GM23338 (cell line): Measurements from ENCODE around the gene TTC39B. TPM values are rescaled to one million over a fixed set of nuclear protein-coding genes. Genes with fewer than 3 reads are reported as not detected.

Source experiments
- EZH2phosphoT487 ChIP-seq: fragments of 200-600 bp; sonication (generic); IDR thresholded peaks from one replicate; pipeline ENCODE4 v1.8.1; 2018; ENCODE audit warnings: antibody characterized with exemption; ENCODE audit not compliant: unreplicated experiment
- NANOG ChIP-seq: IDR thresholded peaks from 2 replicates; pipeline ENCODE4 v1.6.1; 2016; ENCODE audit warnings: antibody characterized with exemption, borderline replicate concordance
- POLR2AphosphoS5 ChIP-seq: IDR thresholded peaks from 2 replicates; pipeline ENCODE4 v1.6.1; 2016; ENCODE audit warnings: antibody characterized with exemption, low read depth
- polyA plus RNA-seq: library from polyadenylated mRNA; unstranded; fragments of >200 nt; fragmentation: Nextera tagmentation; extraction: Ambion mirVana; gene quantifications from 2 replicates; pipeline ENCODE4 v1.2.1, GENCODE V29; 2016
- total RNA-seq: library from RNA; depleted of rRNA; stranded (reverse); fragments of >200 nt; shearing (Covaris generic); gene quantifications from 2 replicates; pipeline ENCODE4 v1.2.3, GENCODE V29; 2014
- TF ChIP-seq, protein P1 (sequence below): fragments of 250-450 bp; sonication (Bioruptor Pico); IDR thresholded peaks from 2 replicates; pipeline ENCODE4 v1.5.0; 2020; ENCODE audit warnings: mild to moderate bottlenecking, moderate library complexity
- TF ChIP-seq, protein P2 (sequence below), 2 experiments: fragments of 200-600 bp in 1 of 2; sonication (generic) in 1 of 2; conservative IDR thresholded peaks; 2 replicates each; pipeline versions ENCODE4 v1.5.1 to v1.6.1; 2016 to 2017; ENCODE audit warnings: antibody characterized with exemption in 2 of 2, low read depth in 2 of 2, mild to moderate bottlenecking in 2 of 2, moderate library complexity in 1 of 2
- TF ChIP-seq, protein P3 (sequence below): IDR thresholded peaks from one replicate; pipeline ENCODE4 v1.6.1; 2018; ENCODE audit warnings: antibody characterized with exemption; ENCODE audit not compliant: unreplicated experiment

The TTC39B gene
- total and polyA plus RNA-seq, 2 experiments from 2014 or later, result 2.8 to 11.1 TPM

DNA sequence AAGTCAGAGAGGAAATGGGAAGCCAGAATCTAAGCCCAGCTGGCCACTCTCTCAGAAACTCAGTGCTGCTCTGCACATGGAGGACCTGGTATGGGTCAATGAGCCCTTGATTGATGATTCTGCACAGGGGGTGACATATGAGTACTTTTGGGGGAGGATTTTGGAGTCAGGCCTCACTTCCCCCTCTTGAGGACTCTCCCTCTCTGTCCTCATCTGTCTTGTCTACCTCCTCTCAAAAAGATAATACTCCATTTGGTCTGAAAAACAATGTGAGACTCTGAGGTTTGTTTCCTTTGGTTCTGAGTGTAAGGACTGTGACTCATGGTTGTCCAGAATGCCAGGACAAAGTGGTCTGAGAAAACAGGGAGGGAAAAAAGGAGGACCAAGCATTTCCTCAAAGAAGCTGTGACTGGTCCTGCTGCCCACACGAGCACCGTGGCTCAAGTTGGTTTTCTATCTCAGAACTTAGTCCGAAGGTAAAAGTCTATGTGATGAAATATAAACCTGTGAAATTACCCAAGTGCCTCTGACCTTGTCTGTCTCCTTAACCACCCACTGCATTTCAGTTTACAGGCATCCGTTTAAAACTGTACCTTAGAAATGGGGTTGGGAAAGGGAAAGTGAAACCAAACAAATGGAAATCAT lies 11.1 kb downstream of the TTC39B start (continued):
- TF ChIP-seq, protein P1, sequence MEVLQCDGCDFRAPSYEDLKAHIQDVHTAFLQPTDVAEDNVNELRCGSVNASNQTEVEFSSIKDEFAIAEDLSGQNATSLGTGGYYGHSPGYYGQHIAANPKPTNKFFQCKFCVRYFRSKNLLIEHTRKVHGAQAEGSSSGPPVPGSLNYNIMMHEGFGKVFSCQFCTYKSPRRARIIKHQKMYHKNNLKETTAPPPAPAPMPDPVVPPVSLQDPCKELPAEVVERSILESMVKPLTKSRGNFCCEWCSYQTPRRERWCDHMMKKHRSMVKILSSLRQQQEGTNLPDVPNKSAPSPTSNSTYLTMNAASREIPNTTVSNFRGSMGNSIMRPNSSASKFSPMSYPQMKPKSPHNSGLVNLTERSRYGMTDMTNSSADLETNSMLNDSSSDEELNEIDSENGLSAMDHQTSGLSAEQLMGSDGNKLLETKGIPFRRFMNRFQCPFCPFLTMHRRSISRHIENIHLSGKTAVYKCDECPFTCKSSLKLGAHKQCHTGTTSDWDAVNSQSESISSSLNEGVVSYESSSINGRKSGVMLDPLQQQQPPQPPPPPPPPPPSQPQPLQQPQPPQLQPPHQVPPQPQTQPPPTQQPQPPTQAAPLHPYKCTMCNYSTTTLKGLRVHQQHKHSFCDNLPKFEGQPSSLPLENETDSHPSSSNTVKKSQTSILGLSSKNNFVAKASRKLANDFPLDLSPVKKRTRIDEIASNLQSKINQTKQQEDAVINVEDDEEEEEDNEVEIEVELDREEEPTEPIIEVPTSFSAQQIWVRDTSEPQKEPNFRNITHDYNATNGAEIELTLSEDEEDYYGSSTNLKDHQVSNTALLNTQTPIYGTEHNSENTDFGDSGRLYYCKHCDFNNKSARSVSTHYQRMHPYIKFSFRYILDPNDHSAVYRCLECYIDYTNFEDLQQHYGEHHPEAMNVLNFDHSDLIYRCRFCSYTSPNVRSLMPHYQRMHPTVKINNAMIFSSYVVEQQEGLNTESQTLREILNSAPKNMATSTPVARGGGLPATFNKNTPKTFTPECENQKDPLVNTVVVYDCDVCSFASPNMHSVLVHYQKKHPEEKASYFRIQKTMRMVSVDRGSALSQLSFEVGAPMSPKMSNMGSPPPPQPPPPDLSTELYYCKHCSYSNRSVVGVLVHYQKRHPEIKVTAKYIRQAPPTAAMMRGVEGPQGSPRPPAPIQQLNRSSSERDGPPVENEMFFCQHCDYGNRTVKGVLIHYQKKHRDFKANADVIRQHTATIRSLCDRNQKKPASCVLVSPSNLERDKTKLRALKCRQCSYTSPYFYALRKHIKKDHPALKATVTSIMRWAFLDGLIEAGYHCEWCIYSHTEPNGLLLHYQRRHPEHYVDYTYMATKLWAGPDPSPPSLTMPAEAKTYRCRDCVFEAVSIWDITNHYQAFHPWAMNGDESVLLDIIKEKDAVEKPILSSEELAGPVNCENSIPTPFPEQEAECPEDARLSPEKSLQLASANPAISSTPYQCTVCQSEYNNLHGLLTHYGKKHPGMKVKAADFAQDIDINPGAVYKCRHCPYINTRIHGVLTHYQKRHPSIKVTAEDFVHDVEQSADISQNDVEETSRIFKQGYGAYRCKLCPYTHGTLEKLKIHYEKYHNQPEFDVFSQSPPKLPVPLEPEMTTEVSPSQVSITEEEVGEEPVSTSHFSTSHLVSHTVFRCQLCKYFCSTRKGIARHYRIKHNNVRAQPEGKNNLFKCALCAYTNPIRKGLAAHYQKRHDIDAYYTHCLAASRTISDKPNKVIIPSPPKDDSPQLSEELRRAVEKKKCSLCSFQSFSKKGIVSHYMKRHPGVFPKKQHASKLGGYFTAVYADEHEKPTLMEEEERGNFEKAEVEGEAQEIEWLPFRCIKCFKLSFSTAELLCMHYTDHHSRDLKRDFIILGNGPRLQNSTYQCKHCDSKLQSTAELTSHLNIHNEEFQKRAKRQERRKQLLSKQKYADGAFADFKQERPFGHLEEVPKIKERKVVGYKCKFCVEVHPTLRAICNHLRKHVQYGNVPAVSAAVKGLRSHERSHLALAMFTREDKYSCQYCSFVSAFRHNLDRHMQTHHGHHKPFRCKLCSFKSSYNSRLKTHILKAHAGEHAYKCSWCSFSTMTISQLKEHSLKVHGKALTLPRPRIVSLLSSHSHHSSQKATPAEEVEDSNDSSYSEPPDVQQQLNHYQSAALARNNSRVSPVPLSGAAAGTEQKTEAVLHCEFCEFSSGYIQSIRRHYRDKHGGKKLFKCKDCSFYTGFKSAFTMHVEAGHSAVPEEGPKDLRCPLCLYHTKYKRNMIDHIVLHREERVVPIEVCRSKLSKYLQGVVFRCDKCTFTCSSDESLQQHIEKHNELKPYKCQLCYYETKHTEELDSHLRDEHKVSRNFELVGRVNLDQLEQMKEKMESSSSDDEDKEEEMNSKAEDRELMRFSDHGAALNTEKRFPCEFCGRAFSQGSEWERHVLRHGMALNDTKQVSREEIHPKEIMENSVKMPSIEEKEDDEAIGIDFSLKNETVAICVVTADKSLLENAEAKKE (CRISPR knock-in tag), result no peak
- TF ChIP-seq, protein P2, sequence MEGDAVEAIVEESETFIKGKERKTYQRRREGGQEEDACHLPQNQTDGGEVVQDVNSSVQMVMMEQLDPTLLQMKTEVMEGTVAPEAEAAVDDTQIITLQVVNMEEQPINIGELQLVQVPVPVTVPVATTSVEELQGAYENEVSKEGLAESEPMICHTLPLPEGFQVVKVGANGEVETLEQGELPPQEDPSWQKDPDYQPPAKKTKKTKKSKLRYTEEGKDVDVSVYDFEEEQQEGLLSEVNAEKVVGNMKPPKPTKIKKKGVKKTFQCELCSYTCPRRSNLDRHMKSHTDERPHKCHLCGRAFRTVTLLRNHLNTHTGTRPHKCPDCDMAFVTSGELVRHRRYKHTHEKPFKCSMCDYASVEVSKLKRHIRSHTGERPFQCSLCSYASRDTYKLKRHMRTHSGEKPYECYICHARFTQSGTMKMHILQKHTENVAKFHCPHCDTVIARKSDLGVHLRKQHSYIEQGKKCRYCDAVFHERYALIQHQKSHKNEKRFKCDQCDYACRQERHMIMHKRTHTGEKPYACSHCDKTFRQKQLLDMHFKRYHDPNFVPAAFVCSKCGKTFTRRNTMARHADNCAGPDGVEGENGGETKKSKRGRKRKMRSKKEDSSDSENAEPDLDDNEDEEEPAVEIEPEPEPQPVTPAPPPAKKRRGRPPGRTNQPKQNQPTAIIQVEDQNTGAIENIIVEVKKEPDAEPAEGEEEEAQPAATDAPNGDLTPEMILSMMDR (conservative IDR thresholded peaks at IDR 0.05; ENCODE audit: low read depth in 2 of 2), result no peak
- TF ChIP-seq, protein P3, sequence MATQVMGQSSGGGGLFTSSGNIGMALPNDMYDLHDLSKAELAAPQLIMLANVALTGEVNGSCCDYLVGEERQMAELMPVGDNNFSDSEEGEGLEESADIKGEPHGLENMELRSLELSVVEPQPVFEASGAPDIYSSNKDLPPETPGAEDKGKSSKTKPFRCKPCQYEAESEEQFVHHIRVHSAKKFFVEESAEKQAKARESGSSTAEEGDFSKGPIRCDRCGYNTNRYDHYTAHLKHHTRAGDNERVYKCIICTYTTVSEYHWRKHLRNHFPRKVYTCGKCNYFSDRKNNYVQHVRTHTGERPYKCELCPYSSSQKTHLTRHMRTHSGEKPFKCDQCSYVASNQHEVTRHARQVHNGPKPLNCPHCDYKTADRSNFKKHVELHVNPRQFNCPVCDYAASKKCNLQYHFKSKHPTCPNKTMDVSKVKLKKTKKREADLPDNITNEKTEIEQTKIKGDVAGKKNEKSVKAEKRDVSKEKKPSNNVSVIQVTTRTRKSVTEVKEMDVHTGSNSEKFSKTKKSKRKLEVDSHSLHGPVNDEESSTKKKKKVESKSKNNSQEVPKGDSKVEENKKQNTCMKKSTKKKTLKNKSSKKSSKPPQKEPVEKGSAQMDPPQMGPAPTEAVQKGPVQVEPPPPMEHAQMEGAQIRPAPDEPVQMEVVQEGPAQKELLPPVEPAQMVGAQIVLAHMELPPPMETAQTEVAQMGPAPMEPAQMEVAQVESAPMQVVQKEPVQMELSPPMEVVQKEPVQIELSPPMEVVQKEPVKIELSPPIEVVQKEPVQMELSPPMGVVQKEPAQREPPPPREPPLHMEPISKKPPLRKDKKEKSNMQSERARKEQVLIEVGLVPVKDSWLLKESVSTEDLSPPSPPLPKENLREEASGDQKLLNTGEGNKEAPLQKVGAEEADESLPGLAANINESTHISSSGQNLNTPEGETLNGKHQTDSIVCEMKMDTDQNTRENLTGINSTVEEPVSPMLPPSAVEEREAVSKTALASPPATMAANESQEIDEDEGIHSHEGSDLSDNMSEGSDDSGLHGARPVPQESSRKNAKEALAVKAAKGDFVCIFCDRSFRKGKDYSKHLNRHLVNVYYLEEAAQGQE, result no peak
- no peak for TF ChIP-seq NANOG
- no peak for TF ChIP-seq EZH2phosphoT487
- TF ChIP-seq POLR2AphosphoS5, result no peak
